A549 (cell line): ENCODE results near the gene TMCC2. TPM values are rescaled to one million over a fixed set of nuclear protein-coding genes. Genes with fewer than 3 reads are reported as not detected.

ENCODE experiments used
- ATAC-seq, 2 experiments: fragments of 200-7000 bp in 1 of 2; fragments of >200 bp in 1 of 2; cut with Nextera tagmentation in 1 of 2; cut with Tn5 transposase in 1 of 2; 3 replicates each; pipeline versions ENCODE4 v1.8.0 to v1.9.1; 2018 to 2020; ENCODE audit warnings: mild to moderate bottlenecking in 1 of 2, moderate library complexity in 1 of 2
- CTCF ChIA-PET: fragments of 300-600 bp; sonication (Branson Sonifier 250); formaldehyde crosslinking; extraction: SDS; loops from one replicate; lab custom pipeline; 2021; ENCODE audit warnings: antibody characterized with exemption, inconsistent platforms; lab: Yijun Ruan, JAX
- POLR2A ChIA-PET: fragments of 350-600 bp; formaldehyde crosslinking; extraction: SDS; loops from one replicate; lab custom pipeline; 2021; ENCODE audit warnings: antibody characterized with exemption, inconsistent platforms; lab: Yijun Ruan, JAX
- DNase-seq, 2 experiments: peaks; one replicate each; pipeline versions ENCODE4 v3.0.0 to v3.0.0-alpha.2; 2011 to 2016; ENCODE audit warnings: low read depth in 1 of 2, low spot score in 1 of 2
- FAIRE-seq: peaks from 2 replicates; lab custom pipeline; 2011; peaks lifted over from hg19 to GRCh38; lab: Jason Lieb, UNC
- H3K27ac ChIP-seq, 2 experiments: fragments of >200 bp; sonication (Bioruptor Twin); formaldehyde crosslinking; 3 replicates each; pipeline ENCODE4 v1.5.1; 2016 to 2017
- H3K4me1 ChIP-seq: fragments of >200 bp; sonication (Bioruptor Twin); formaldehyde crosslinking; 3 replicates; pipeline ENCODE4 v1.6.1; 2016
- H3K4me2 ChIP-seq: fragments of >200 bp; sonication (Bioruptor Twin); formaldehyde crosslinking; 3 replicates; pipeline ENCODE4 v1.6.1; 2016
- H3K4me3 ChIP-seq: fragments of >200 bp; sonication (Bioruptor Twin); formaldehyde crosslinking; 3 replicates; pipeline ENCODE4 v1.5.1; 2016
- H3K9me3 ChIP-seq: fragments of >200 bp; sonication (Bioruptor Twin); formaldehyde crosslinking; 3 replicates; pipeline ENCODE4 v1.6.1; 2016
- ATOH8 ChIP-seq: fragments of 250-450 bp; sonication (Bioruptor Pico); IDR thresholded peaks from 2 replicates; pipeline ENCODE4 v1.5.0; 2020; ENCODE audit warnings: low read depth, mild to moderate bottlenecking, moderate library complexity
- CBX2 ChIP-seq: fragments of 200-600 bp; sonication (generic); IDR thresholded peaks from 2 replicates; pipeline ENCODE4 v1.6.1; 2016; ENCODE audit warnings: low read depth, mild to moderate bottlenecking, borderline replicate concordance
- CTCF ChIP-seq: fragments of >200 bp; sonication (Bioruptor Twin); formaldehyde crosslinking; IDR thresholded peaks from 3 replicates; pipeline ENCODE4 v1.5.1; 2016
- E2F6 ChIP-seq: IDR thresholded peaks from 2 replicates; pipeline ENCODE4 v1.6.1; 2012; ENCODE audit warnings: low read depth, borderline replicate concordance
- EHF ChIP-seq: fragments of 250-450 bp; sonication (Bioruptor Pico); IDR thresholded peaks from 2 replicates; pipeline ENCODE4 v1.5.0; 2020; ENCODE audit warnings: mild to moderate bottlenecking
- EP300 ChIP-seq, 2 experiments: fragments of >200 bp; sonication (Bioruptor Twin); formaldehyde crosslinking; IDR thresholded peaks; 2 replicates in 1 of 2; 3 replicates in 1 of 2; pipeline ENCODE4 v1.6.1; 2016 to 2017
- ESRRA ChIP-seq: fragments of 150-350 bp; IDR thresholded peaks from 2 replicates; pipeline ENCODE4 v1.6.1; 2014; ENCODE audit warnings: mild to moderate bottlenecking, low read length, borderline replicate concordance
- FOSL2 ChIP-seq, 2 experiments: fragments of 450-650 bp in 1 of 2; fragments of >200 bp in 1 of 2; sonication (Bioruptor Twin) in 1 of 2; formaldehyde crosslinking; IDR thresholded peaks; 2 replicates each; pipeline versions ENCODE4 v1.5.0 to v1.6.1; 2016 to 2020; ENCODE audit warnings: mild to moderate bottlenecking in 1 of 2, moderate library complexity in 1 of 2
- HDAC2 ChIP-seq: fragments of 200-600 bp; sonication (generic); IDR thresholded peaks from 2 replicates; pipeline ENCODE4 v1.6.1; 2016
- HEYL ChIP-seq: fragments of 250-450 bp; sonication (Bioruptor Pico); IDR thresholded peaks from 2 replicates; pipeline ENCODE4 v1.8.0; 2021; ENCODE audit warnings: mild to moderate bottlenecking, moderate library complexity
- HOXA7 ChIP-seq: fragments of 250-450 bp; sonication (Bioruptor Pico); IDR thresholded peaks from 2 replicates; pipeline ENCODE4 v1.5.0; 2020; ENCODE audit warnings: mild to moderate bottlenecking, moderate library complexity
- HOXB5 ChIP-seq: fragments of 250-450 bp; sonication (Bioruptor Pico); IDR thresholded peaks from 2 replicates; pipeline ENCODE4 v1.5.0; 2020; ENCODE audit warnings: mild to moderate bottlenecking, moderate library complexity
- JUNB ChIP-seq: fragments of >200 bp; sonication (Bioruptor Twin); formaldehyde crosslinking; IDR thresholded peaks from 2 replicates; pipeline ENCODE4 v1.6.1; 2016
- KDM1A ChIP-seq: fragments of 200-600 bp; sonication (generic); IDR thresholded peaks from 2 replicates; pipeline ENCODE4 v1.6.1; 2016; ENCODE audit warnings: low read depth, mild to moderate bottlenecking
- KDM5A ChIP-seq: fragments of 200-600 bp; sonication (generic); IDR thresholded peaks from 2 replicates; pipeline ENCODE4 v1.6.1; 2016; ENCODE audit warnings: antibody characterized with exemption, mild to moderate bottlenecking
- MAFK ChIP-seq: fragments of 450-650 bp; IDR thresholded peaks from 2 replicates; pipeline ENCODE4 v1.6.1; 2014; ENCODE audit not compliant: partially characterized antibody
- MYC ChIP-seq: IDR thresholded peaks from 2 replicates; pipeline ENCODE4 v1.6.1; 2012; ENCODE audit warnings: mild to moderate bottlenecking, inconsistent platforms, low read length, improper control_type of control experiment, borderline replicate concordance
- RAD21 ChIP-seq, 2 experiments: fragments of >200 bp in 1 of 2; sonication (Bioruptor Twin) in 1 of 2; formaldehyde crosslinking in 1 of 2; IDR thresholded peaks in 1 of 2; conservative IDR thresholded peaks in 1 of 2; 2 replicates in 1 of 2; 3 replicates in 1 of 2; pipeline ENCODE4 v1.6.1; 2012 to 2018; ENCODE audit warnings: inconsistent platforms in 1 of 2
- RNF2 ChIP-seq: fragments of 200-600 bp; sonication (generic); IDR thresholded peaks from 2 replicates; pipeline ENCODE4 v1.6.1; 2016; ENCODE audit warnings: low read depth, mild to moderate bottlenecking, antibody characterized with exemption, moderate library complexity, borderline replicate concordance
- SMC3 ChIP-seq: fragments of >200 bp; sonication (Bioruptor Twin); formaldehyde crosslinking; IDR thresholded peaks from 3 replicates; pipeline ENCODE4 v1.6.1; 2018; ENCODE audit warnings: inconsistent platforms
- TP53 ChIP-seq: fragments of 250-450 bp; sonication (Bioruptor Pico); IDR thresholded peaks from 2 replicates; pipeline ENCODE4 v1.5.0; 2021; ENCODE audit warnings: mild to moderate bottlenecking, moderate library complexity
- ZC3H11A ChIP-seq: fragments of 450-650 bp; IDR thresholded peaks from 2 replicates; pipeline ENCODE4 v1.6.1; 2014; ENCODE audit warnings: antibody characterized with exemption, mild to moderate bottlenecking
- WGBS: methylation state at CpG from one replicate; pipeline ENCODE4 v1.1.6; 2017; ENCODE audit errors: missing lambda C conversion rate; 5-methylcytosine and 5-hydroxymethylcytosine counted together
- polyA plus RNA-seq, 4 experiments: library from polyadenylated mRNA; depleted of rRNA in 3 of 4; stranded (reverse); fragments of >200 nt; fragmentation: RNase III in 1 of 4; extraction: RNeasy Plus Mini Kit Qiagen cat#74134 plus additional on column Dnase treatment in 1 of 4; gene quantifications; 2 replicates in 3 of 4; 3 replicates in 1 of 4; pipeline ENCODE4 v1.2.3, GENCODE V29; 2011 to 2017

Gene TMCC2
- polyA plus RNA-seq, 2 of the 4 experiments (the other 2 are of a cell fraction), result 1.7 to 3.2 TPM

GRCh38 chr1:205270764-205271163, 43.0 kb downstream of the TMCC2 start:
- H3K9me3 ChIP-seq, result no peaks in the 10 kb centered on the region
- POLR2A ChIA-PET, result interaction anchor here (0.7 to 1.8 kb wide), 3 partner anchors 23 to 51 kb away, joined by 3 to 5 read pairs (median 3); partner anchors contain the start of gene NUAK2
- ATAC-seq, result peak; percentile 9 to 21; a peak in 4 of 6 replicates
- FAIRE-seq, result peak; percentile 13
- DNase-seq, result peak in 1 of 2 experiments; percentile 57
- peaks cover 56% of the 10 kb centered on the region for H3K4me1 ChIP-seq
- peak overlapping the region in 1 of 2 experiments; percentile 93; a peak in 3 of 6 replicates for H3K27ac ChIP-seq
- CTCF ChIA-PET, result interaction anchor here (0.8 to 89.2 kb wide), 10 partner anchors 9 to 258 kb away, joined by 3 to 3627 read pairs (median 10); partner anchors contain the start of genes KLHDC8A, NUAK2, RBBP5 and TMCC2
- TF ChIP-seq RAD21 (conservative IDR thresholded peaks at IDR 0.05 in 1 of 2, IDR thresholded peaks at IDR 0.05 in 1 of 2), result no peak
- no peak for TF ChIP-seq ZC3H11A
- TF ChIP-seq KDM5A, result no peak
- peak; percentile 51 for TF ChIP-seq JUNB
- TF ChIP-seq CBX2, result no peak
- TF ChIP-seq KDM1A, result no peak
- TF ChIP-seq MAFK, result peak; percentile 33
- TF ChIP-seq HEYL (CRISPR knock-in tag), result no peak
- no peak for TF ChIP-seq E2F6
- TF ChIP-seq RNF2, result no peak
- no peak for TF ChIP-seq HOXB5 (CRISPR knock-in tag)
- no peak for TF ChIP-seq FOSL2 (IDR thresholded peaks at IDR 0.05)
- TF ChIP-seq FOSL2 (CRISPR knock-in tag; IDR thresholded peaks at IDR 0.05), result peak; percentile 73
- TF ChIP-seq HOXA7, result no peak
- no peak for TF ChIP-seq EHF (CRISPR knock-in tag)
- no peak for TF ChIP-seq MYC
- no peak for TF ChIP-seq TP53
- TF ChIP-seq ESRRA, result no peak
- TF ChIP-seq HDAC2, result no peak
- TF ChIP-seq ATOH8 (CRISPR knock-in tag), result no peak
- TF ChIP-seq EP300 (IDR thresholded peaks at IDR 0.05), result no peak
- WGBS, result 49% methylated on average over 8 of the region's 8 CpGs
- peak overlapping the region; percentile 31 for H3K4me2 ChIP-seq
- H3K4me3 ChIP-seq, result no peak overlapping the region

- TF ChIP-seq CTCF, result peak; percentile 29; the same call in 1 of the 3 replicates
- no peak for TF ChIP-seq ZC3H11A
- TF ChIP-seq SMC3, result 0 out of 3 replicates have a peak, but pooled peaks have one; percentile 8
- no peak for FAIRE-seq
- H3K4me2 ChIP-seq, result peak overlapping the region; percentile 31
- H3K4me3 ChIP-seq, result no peak overlapping the region
- H3K9me3 ChIP-seq, result no peaks in the 10 kb centered on the region
- CTCF ChIA-PET, result interaction anchor here (0.8 to 89.2 kb wide), 10 partner anchors 15 to 258 kb away, joined by 3 to 3627 read pairs (median 10); partner anchors contain the start of genes KLHDC8A, NUAK2, RBBP5 and TMCC2
- peak in 1 of 2 experiments; percentile 1; a peak in 2 of 6 replicates for ATAC-seq
- peak overlapping the region in 1 of 2 experiments; percentile 93; a peak in 3 of 6 replicates for H3K27ac ChIP-seq
- 91% methylated on average over 8 of the region's 8 CpGs for WGBS
- H3K4me1 ChIP-seq, result peaks cover 59% of the 10 kb centered on the region
- DNase-seq, result no peak
- POLR2A ChIA-PET, result interaction anchor here (0.7 to 1.8 kb wide), 3 partner anchors 22 to 51 kb away, joined by 3 to 5 read pairs (median 3); partner anchors contain the start of gene NUAK2
These were observed 43.5 kb downstream of the TMCC2 start for GRCh38 chr1:205271277-205271676.
